Hepatic stellate cell (primary cell): ENCODE measurements around the gene ZNF143.

Source experiments
- DNase-seq: peaks from one replicate; pipeline ENCODE4 v3.0.0; 2011; ENCODE audit warnings: low spot score

The ZNF143 gene

DNA sequence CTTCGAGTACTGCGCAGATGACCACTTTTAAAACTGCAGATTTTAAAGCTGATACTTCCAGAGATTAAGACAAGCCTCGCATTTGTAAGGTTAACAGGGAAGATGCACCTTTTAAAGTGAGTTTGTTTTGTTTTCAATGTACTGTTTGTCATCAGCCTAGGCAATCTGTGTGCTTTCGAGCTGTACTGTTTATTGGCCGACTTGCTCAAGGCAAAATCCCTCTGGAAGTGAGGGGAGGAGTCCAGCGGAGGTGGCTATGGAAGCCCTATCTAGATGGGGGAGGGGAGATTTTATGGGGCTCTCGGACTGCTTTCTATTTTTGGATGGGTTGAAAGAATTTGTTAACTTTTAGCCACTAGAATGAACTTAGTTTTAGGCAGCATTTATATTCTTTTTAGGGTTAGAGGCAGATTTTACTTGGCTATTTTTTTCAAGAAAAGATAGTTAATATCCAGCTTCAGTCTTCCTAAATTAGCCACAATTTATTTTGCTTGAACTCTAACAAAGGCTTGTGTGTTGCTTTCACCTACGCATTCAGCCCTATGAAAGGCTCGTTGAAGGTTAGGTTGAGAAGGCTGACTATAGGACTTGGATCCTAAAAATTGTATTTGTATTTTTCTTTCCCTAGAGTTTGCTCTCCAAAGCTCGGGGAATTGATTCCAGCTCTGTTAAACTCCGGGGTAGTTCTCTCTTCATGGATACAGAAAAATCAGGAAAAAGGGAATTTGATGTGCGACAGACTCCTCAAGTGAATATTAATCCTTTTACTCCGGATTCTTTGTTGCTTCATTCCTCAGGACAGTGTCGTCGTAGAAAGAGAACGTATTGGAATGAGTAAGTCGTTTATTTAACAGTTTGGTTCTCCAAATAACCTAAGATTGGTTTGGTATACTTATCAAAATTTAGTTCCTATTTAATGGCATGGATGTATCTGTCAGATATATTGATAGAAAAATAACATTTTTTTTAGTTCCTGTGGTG lies 114.7 kb downstream of the ZNF143 start:
- DNase-seq = peak; percentile 73

- DNase-seq = no peak
Observed at GRCh38 chr11:9576701-9577381, 116.0 kb downstream of the ZNF143 start.

GRCh38 chr11:9577556-9577955 lies 116.7 kb downstream of the ZNF143 start:
- no peak for DNase-seq
